T-cell (primary cell): Measurements from ENCODE around the gene HSD11B2. TPM values are rescaled to one million over a fixed set of nuclear protein-coding genes. Genes with fewer than 3 reads are reported as not detected.

Experiments used
- ATAC-seq, 4 experiments: fragments of 200-7000 bp in 3 of 4; fragments of 150-1000 bp in 1 of 4; cut with Tn5 transposase; replicated peaks in 1 of 4; 1 replicate in 3 of 4; 2 replicates in 1 of 4; pipeline ENCODE4 v1.10.0; 2021; ENCODE audit warnings: moderate library complexity in 3 of 4, mild to moderate bottlenecking in 2 of 4, moderate number of reproducible peaks in 1 of 4
- CTCF ChIA-PET, 2 donors: fragments of 300-600 bp; sonication (Branson Sonifier 250); formaldehyde crosslinking; loops; one replicate each; lab custom pipeline; 2022; ENCODE audit warnings: antibody characterized with exemption in 2 of 2; lab: Charles Lee
- POLR2A ChIA-PET, 2 donors: fragments of 300-600 bp; sonication (Branson Sonifier 250); formaldehyde crosslinking; loops; one replicate each; lab custom pipeline; 2022; ENCODE audit warnings: antibody characterized with exemption in 2 of 2; lab: Charles Lee
- DNase-seq, 35 experiments: peaks; one replicate each; pipeline versions ENCODE4 v3.0.0 to v3.0.0-alpha.2; 2013 to 2023
- H3K27ac ChIP-seq: one replicate; pipeline ENCODE4 v1.5.1; 2013; ENCODE audit warnings: low read length
- H3K27me3 ChIP-seq, 2 experiments: replicated peaks in 1 of 2; 1 replicate in 1 of 2; 2 replicates in 1 of 2; pipeline versions ENCODE4 v1.6.1 to v1.7.0; 2013; ENCODE audit warnings: low read length in 1 of 2, mixed read lengths in 1 of 2; ENCODE audit not compliant: control insufficient read depth in 2 of 2, insufficient read depth in 2 of 2; ENCODE audit errors: extremely low read depth in 1 of 2
- H3K36me3 ChIP-seq, 2 donors: 1 replicate in 1 of 2; 2 replicates in 1 of 2; pipeline versions ENCODE4 v1.6.1 to v1.7.0; 2013; ENCODE audit warnings: low read length in 1 of 2; ENCODE audit not compliant: control insufficient read depth in 2 of 2, insufficient read depth in 1 of 2; ENCODE audit errors: extremely low read depth in 1 of 2
- H3K4me1 ChIP-seq, 2 experiments: 1 replicate in 1 of 2; 2 replicates in 1 of 2; pipeline versions ENCODE4 v1.6.1 to v1.7.0; 2013; ENCODE audit warnings: low read length in 2 of 2, mixed read lengths in 1 of 2; ENCODE audit not compliant: insufficient read depth in 2 of 2, control insufficient read depth in 1 of 2; ENCODE audit errors: extremely low read depth in 1 of 2
- H3K4me3 ChIP-seq, 2 donors: 1 replicate in 1 of 2; 2 replicates in 1 of 2; pipeline versions ENCODE4 v1.5.1 to v1.7.0; 2013; ENCODE audit warnings: mild to moderate bottlenecking in 2 of 2, low read length in 1 of 2, moderate library complexity in 1 of 2; ENCODE audit not compliant: control insufficient read depth in 1 of 2; ENCODE audit errors: extremely low read depth in 1 of 2
- H3K9me3 ChIP-seq: 2 replicates; pipeline ENCODE4 v1.7.0; 2013
- H3K27ac Mint-ChIP-seq, 2 donors: one replicate each; pipeline ENCODE4 v1.8.0; 2020 to 2021; ENCODE audit warnings: mild to moderate bottlenecking in 2 of 2, mixed read lengths in 2 of 2
- H3K27me3 Mint-ChIP-seq, 2 donors: one replicate each; pipeline ENCODE4 v1.8.0; 2021 to 2022; ENCODE audit warnings: mixed read lengths in 2 of 2
- H3K36me3 Mint-ChIP-seq: one replicate; pipeline ENCODE4 v1.8.0; 2021; ENCODE audit warnings: mixed read lengths
- H3K4me1 Mint-ChIP-seq, 3 donors: one replicate each; pipeline ENCODE4 v1.8.0; 2020 to 2022; ENCODE audit warnings: mixed read lengths in 3 of 3, mild to moderate bottlenecking in 1 of 3
- H3K4me3 Mint-ChIP-seq, 3 donors: one replicate each; pipeline ENCODE4 v1.8.0; 2020 to 2022; ENCODE audit warnings: mild to moderate bottlenecking in 3 of 3, mixed read lengths in 3 of 3, moderate library complexity in 3 of 3
- H3K9me3 Mint-ChIP-seq, 3 donors: one replicate each; pipeline ENCODE4 v1.8.0; 2020 to 2022; ENCODE audit warnings: mixed read lengths in 3 of 3
- WGBS: methylation state at CpG from one replicate; pipeline ENCODE4 v1.1.5; 2013; ENCODE audit warnings: missing lambda C conversion rate; ENCODE audit not compliant: insufficient coverage; 5-methylcytosine and 5-hydroxymethylcytosine counted together
- total RNA-seq, 35 experiments: library from RNA in 6 of 35; stranded (reverse) in 6 of 35; fragments of 120-200 nt in 1 of 35; gene quantifications; one replicate each; pipeline versions ENCODE4 v1.2.1 to v1.2.4 and lab custom pipeline; 2013 to 2026

The HSD11B2 gene
- total RNA-seq, 5 donors from 2014 or later (not counting 1 experiment from before 2014, with no cell fraction given), result 0.20 to 0.32 (median 0.29) TPM; not detected in 2

DNA sequence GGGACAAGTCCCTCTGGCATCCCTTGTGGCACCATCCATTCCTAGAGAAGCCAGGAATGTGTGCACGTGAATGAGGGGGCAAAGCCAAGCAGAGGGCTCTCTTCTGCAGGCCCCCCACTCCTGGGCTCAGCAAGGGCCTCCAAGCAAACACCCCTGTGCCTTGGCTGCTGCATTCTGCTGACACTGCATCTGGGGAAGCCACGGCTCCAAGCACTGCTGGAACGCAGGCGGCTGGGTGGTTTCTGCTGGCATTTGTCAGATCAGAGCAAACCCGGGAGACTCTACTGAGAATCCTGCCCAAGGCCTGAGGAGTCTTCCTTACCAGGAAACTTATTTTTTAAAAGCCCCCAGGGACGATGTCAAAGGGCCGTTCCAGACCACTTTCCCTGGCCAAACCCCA lies 26.7 kb downstream of the HSD11B2 start:
- DNase-seq (no peak), ATAC-seq (no peak)
- CTCF ChIA-PET, result no interaction called here
- H3K27ac Mint-ChIP-seq, result no peak overlapping the region
- WGBS, result 82% methylated on average over 5 of the region's 7 CpGs
- H3K4me1 ChIP-seq, result peaks cover 0 to 44% of the 10 kb centered on the region in 2 experiments
- H3K36me3 Mint-ChIP-seq, result peaks cover 16% of the 10 kb centered on the region
- H3K4me3 ChIP-seq, result no peak overlapping the region
- H3K9me3 ChIP-seq, result no peaks in the 10 kb centered on the region
- H3K27ac ChIP-seq, result no peak overlapping the region
- no peaks in the 10 kb centered on the region for H3K9me3 Mint-ChIP-seq
- no peaks in the 10 kb centered on the region for H3K27me3 Mint-ChIP-seq
- POLR2A ChIA-PET, result no interaction called here
- H3K4me3 Mint-ChIP-seq, result no peak overlapping the region
- H3K36me3 ChIP-seq, result peaks cover under 1 to 42% of the 10 kb centered on the region in 2 donors
- no peaks in the 10 kb centered on the region for H3K27me3 ChIP-seq
- peaks cover 18 to 48% (median 33%) of the 10 kb centered on the region in 3 donors for H3K4me1 Mint-ChIP-seq

GRCh38 chr16:67458121-67458641 lies 27.3 kb downstream of the HSD11B2 start:
- ChIA-PET POLR2A (no interaction called here), CTCF (no interaction called here)
- ATAC-seq (no peak), DNase-seq (no peak)
- Histone ChIP-seq H3K4me1 (peaks cover 0 to 45% of the 10 kb centered on the region in 2 experiments), H3K36me3 (peaks cover 3 to 40% of the 10 kb centered on the region in 2 donors), H3K27me3 (no peaks in the 10 kb centered on the region), H3K9me3 (no peaks in the 10 kb centered on the region), H3K4me3 (no peak overlapping the region), H3K27ac (no peak overlapping the region)
- WGBS, result 92% methylated on average over 5 of the region's 6 CpGs
- no peak overlapping the region for H3K27ac Mint-ChIP-seq
- H3K36me3 Mint-ChIP-seq, result peaks cover 13% of the 10 kb centered on the region
- no peak overlapping the region for H3K4me3 Mint-ChIP-seq
- peaks cover 18 to 52% (median 36%) of the 10 kb centered on the region in 3 donors for H3K4me1 Mint-ChIP-seq
- H3K27me3 Mint-ChIP-seq, result no peaks in the 10 kb centered on the region
- no peaks in the 10 kb centered on the region for H3K9me3 Mint-ChIP-seq

- peaks cover 12% of the 10 kb centered on the region for H3K36me3 Mint-ChIP-seq
- CTCF ChIA-PET, result no interaction called here
- DNase-seq (no peak), ATAC-seq (no peak)
- Histone ChIP-seq H3K36me3 (peaks cover 3 to 31% of the 10 kb centered on the region in 2 donors), H3K27me3 (no peaks in the 10 kb centered on the region), H3K4me3 (no peak overlapping the region), H3K9me3 (no peaks in the 10 kb centered on the region), H3K27ac (no peak overlapping the region), H3K4me1 (peaks cover 0 to 47% of the 10 kb centered on the region in 2 experiments)
- H3K9me3 Mint-ChIP-seq, result no peaks in the 10 kb centered on the region
- H3K27me3 Mint-ChIP-seq, result no peaks in the 10 kb centered on the region
- 95% methylated on average over 6 of the region's 7 CpGs for WGBS
- H3K4me3 Mint-ChIP-seq, result no peak overlapping the region
- peak overlapping the region in 1 of 2 donors; percentile 28 for H3K27ac Mint-ChIP-seq
- peaks cover 18 to 54% (median 40%) of the 10 kb centered on the region in 3 donors for H3K4me1 Mint-ChIP-seq
- POLR2A ChIA-PET, result interaction anchor here in 1 of 2 donors (0.6 kb wide), 1 partner anchor 437 kb away, joined by 13 read pairs; no protein-coding TSS in a partner anchor
These were observed 28.3 kb downstream of the HSD11B2 start for GRCh38 chr16:67459066-67459860.

DNA sequence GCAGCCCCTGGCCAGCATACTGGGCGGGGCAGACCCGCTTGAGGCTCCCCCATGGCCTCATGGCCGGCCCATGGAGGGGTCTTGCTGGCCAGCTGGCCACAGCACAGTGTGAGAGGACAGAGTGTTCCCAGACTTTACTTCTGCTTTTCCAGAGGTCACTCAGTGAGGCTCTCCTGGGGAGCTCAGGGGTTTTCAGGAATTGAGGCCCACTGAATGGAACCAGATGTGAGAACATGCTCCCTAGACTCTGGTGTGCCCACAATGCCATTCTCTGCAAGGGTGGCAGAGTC lies 28.9 kb downstream of the HSD11B2 start:
- H3K4me3 Mint-ChIP-seq, result no peak overlapping the region
- ChIA-PET POLR2A (no interaction called here), CTCF (no interaction called here)
- H3K4me1 Mint-ChIP-seq, result peaks cover 14 to 51% (median 39%) of the 10 kb centered on the region in 3 donors
- H3K36me3 Mint-ChIP-seq, result peaks cover 12% of the 10 kb centered on the region
- H3K27ac Mint-ChIP-seq, result no peak overlapping the region
- H3K9me3 ChIP-seq, result no peaks in the 10 kb centered on the region
- 84% methylated on average over 3 of the region's 3 CpGs for WGBS
- H3K27me3 ChIP-seq, result no peaks in the 10 kb centered on the region
- H3K27me3 Mint-ChIP-seq, result no peaks in the 10 kb centered on the region
- no peak for ATAC-seq
- no peak overlapping the region for H3K4me3 ChIP-seq
- H3K9me3 Mint-ChIP-seq, result no peaks in the 10 kb centered on the region
- no peak overlapping the region for H3K27ac ChIP-seq
- H3K4me1 ChIP-seq, result peaks cover 0 to 51% of the 10 kb centered on the region in 2 experiments
- DNase-seq, result no peak
- peaks cover 3 to 30% of the 10 kb centered on the region in 2 donors for H3K36me3 ChIP-seq

GRCh38 chr16:67460168-67460567 lies 29.2 kb downstream of the HSD11B2 start:
- Histone ChIP-seq H3K4me1 (peaks cover 0 to 54% of the 10 kb centered on the region in 2 experiments), H3K27me3 (no peaks in the 10 kb centered on the region), H3K9me3 (no peaks in the 10 kb centered on the region), H3K27ac (no peak overlapping the region), H3K36me3 (peaks cover 3 to 30% of the 10 kb centered on the region in 2 donors), H3K4me3 (no peak overlapping the region)
- Mint-ChIP-seq H3K4me1 (peaks cover 15 to 47% (median 38%) of the 10 kb centered on the region in 3 donors), H3K27me3 (no peaks in the 10 kb centered on the region), H3K4me3 (no peak overlapping the region), H3K27ac (no peak overlapping the region), H3K36me3 (peaks cover 12% of the 10 kb centered on the region), H3K9me3 (no peaks in the 10 kb centered on the region)
- no peak for ATAC-seq
- POLR2A ChIA-PET, result no interaction called here
- DNase-seq, result no peak
- WGBS, result 90% methylated on average over 2 of the region's 5 CpGs
- CTCF ChIA-PET, result interaction anchor here in 1 of 2 donors (0.6 kb wide), 1 partner anchor 59 kb away, joined by 4 read pairs; no protein-coding TSS in a partner anchor

DNA sequence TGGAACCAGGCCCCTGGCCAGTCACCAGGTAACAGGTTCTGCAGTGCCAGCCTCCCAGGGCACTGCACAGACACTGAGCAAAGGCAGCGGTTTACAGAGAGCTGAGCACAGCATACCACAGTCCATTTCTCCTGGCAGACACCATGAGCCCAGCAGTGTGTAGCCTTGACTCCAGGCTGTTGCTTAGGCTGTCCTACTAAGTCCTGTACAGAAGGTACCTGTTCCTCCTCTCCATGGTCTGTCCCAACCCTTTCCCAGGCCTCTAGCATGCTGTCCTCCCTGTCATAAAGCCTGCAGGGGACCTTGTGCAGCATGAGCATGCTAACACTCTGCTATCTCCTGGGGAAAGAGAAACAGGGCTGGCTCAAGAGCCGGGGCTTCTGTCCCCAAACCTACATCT lies 30.0 kb downstream of the HSD11B2 start:
- no peaks in the 10 kb centered on the region for H3K27me3 ChIP-seq
- ChIA-PET CTCF (no interaction called here), POLR2A (no interaction called here)
- no peak overlapping the region for H3K27ac ChIP-seq
- H3K9me3 Mint-ChIP-seq, result no peaks in the 10 kb centered on the region
- peaks cover 23 to 50% (median 46%) of the 10 kb centered on the region in 3 donors for H3K4me1 Mint-ChIP-seq
- H3K36me3 ChIP-seq, result peaks cover 3 to 30% of the 10 kb centered on the region in 2 donors
- no peak overlapping the region for H3K4me3 ChIP-seq
- 100% methylated on average over 1 of the region's 2 CpGs for WGBS
- H3K4me1 ChIP-seq, result peaks cover 0 to 62% of the 10 kb centered on the region in 2 experiments
- DNase-seq, result no peak
- peaks cover 12% of the 10 kb centered on the region for H3K36me3 Mint-ChIP-seq
- H3K27ac Mint-ChIP-seq, result no peak overlapping the region
- H3K4me3 Mint-ChIP-seq, result no peak overlapping the region
- H3K9me3 ChIP-seq, result no peaks in the 10 kb centered on the region
- no peak for ATAC-seq
- no peaks in the 10 kb centered on the region for H3K27me3 Mint-ChIP-seq
